HCT116 (cell line): Measurements from ENCODE around the gene GPAT3. TPM values are rescaled to one million over a fixed set of nuclear protein-coding genes. Genes with fewer than 3 reads are reported as not detected.

Experiments
- ATAC-seq: fragments of 200-7000 bp; cut with Tn5 transposase; 2 replicates; pipeline ENCODE4 v1.9.1; 2020; ENCODE audit warnings: mild to moderate bottlenecking, moderate library complexity
- BruUV-seq: library from RNA; stranded (reverse); fragments of 400-500 nt; replicated peaks from 2 replicates; lab custom pipeline; 2021; lab: Mats Ljungman, UMichigan
- CTCF ChIA-PET: fragments of 300-600 bp; sonication (Branson Sonifier 250); formaldehyde crosslinking; loops from one replicate; lab custom pipeline; 2021; ENCODE audit warnings: antibody characterized with exemption; lab: Charles Lee
- POLR2A ChIA-PET: fragments of 300-600, 350-600 bp; sonication (Branson Sonifier 250); formaldehyde crosslinking; loops from one replicate; lab custom pipeline; 2021; ENCODE audit warnings: antibody characterized with exemption; lab: Charles Lee
- RAD21 ChIA-PET, 2 experiments: fragments of 300-600 bp; sonication (Branson Sonifier 250); formaldehyde crosslinking; loops; one replicate each; lab custom pipeline; 2023; ENCODE audit warnings: low total read pairs in 2 of 2; ENCODE audit not compliant: uncharacterized antibody in 2 of 2, unreplicated experiment in 2 of 2, low non-redundant PET in 1 of 2; lab: Charles Lee
- DNase-seq: peaks from one replicate; pipeline ENCODE4 v3.0.0-alpha.2; 2010; ENCODE audit warnings: low read depth, low spot score
- H2AFZ ChIP-seq: fragments of 200-600 bp; shearing (Covaris generic), sonication (generic); 2 replicates; pipeline ENCODE4 v1.6.1; 2017; ENCODE audit warnings: low read depth, mixed run types, mixed read lengths, antibody characterized with exemption, low read length; ENCODE audit not compliant: poor library complexity, severe bottlenecking
- H3K27ac ChIP-seq: 2 replicates; pipeline ENCODE4 v1.5.1; 2012; ENCODE audit warnings: low read depth, low read length
- H3K27me3 ChIP-seq: fragments of 200-600 bp; sonication (generic); 2 replicates; pipeline ENCODE4 v1.6.1; 2016; ENCODE audit warnings: mixed run types, low read length, mixed read lengths; ENCODE audit not compliant: insufficient read depth
- H3K36me3 ChIP-seq, 2 experiments: fragments of 200-500 bp in 1 of 2; fragments of 200-600 bp in 1 of 2; sonication (Bioruptor generic) in 1 of 2; sonication (generic) in 1 of 2; 2 replicates each; pipeline versions ENCODE4 v1.5.1 to v1.6.1; 2014 to 2016; ENCODE audit warnings: low read length in 2 of 2, inconsistent platforms in 1 of 2, mixed read lengths in 1 of 2, mixed run types in 1 of 2; ENCODE audit not compliant: insufficient read depth in 2 of 2, control insufficient read depth in 1 of 2
- H3K4me1 ChIP-seq, 2 experiments: fragments of 200-600 bp in 1 of 2; sonication (generic) in 1 of 2; 2 replicates each; pipeline versions ENCODE4 v1.5.1 to v1.6.1; 2012 to 2017; ENCODE audit warnings: low read length in 2 of 2, inconsistent platforms in 1 of 2, mild to moderate bottlenecking in 1 of 2, mixed read lengths in 1 of 2, mixed run types in 1 of 2, moderate library complexity in 1 of 2; ENCODE audit not compliant: insufficient read depth in 2 of 2, control insufficient read depth in 1 of 2
- H3K4me2 ChIP-seq: fragments of 200-600 bp; sonication (generic); 2 replicates; pipeline ENCODE4 v1.6.1; 2017; ENCODE audit warnings: mixed run types, low read length, mixed read lengths
- H3K4me3 ChIP-seq, 2 experiments: fragments of 200-600 bp in 1 of 2; sonication (generic) in 1 of 2; replicated peaks in 1 of 2; 2 replicates each; pipeline ENCODE4 v1.5.1; 2011 to 2016; ENCODE audit warnings: low read length in 2 of 2, control low read depth in 1 of 2, low read depth in 1 of 2, mild to moderate bottlenecking in 1 of 2, mixed read lengths in 1 of 2, mixed run types in 1 of 2
- H3K79me2 ChIP-seq: fragments of 200-600 bp; sonication (generic); 2 replicates; pipeline ENCODE4 v1.6.1; 2017; ENCODE audit warnings: mild to moderate bottlenecking, mixed run types, low read length, moderate library complexity, mixed read lengths; ENCODE audit not compliant: insufficient read depth
- H3K9ac ChIP-seq: fragments of 200-600 bp; sonication (generic); 2 replicates; pipeline ENCODE4 v1.6.1; 2016; ENCODE audit warnings: low read length, mixed read lengths
- H3K9me2 ChIP-seq: fragments of 200-600 bp; sonication (generic), shearing (Covaris generic); 2 replicates; pipeline ENCODE4 v1.6.1; 2017; ENCODE audit warnings: mixed run types, mild to moderate bottlenecking, moderate library complexity; ENCODE audit not compliant: insufficient read depth
- H3K9me3 ChIP-seq, 2 experiments: fragments of 200-500 bp in 1 of 2; fragments of 200-600 bp in 1 of 2; sonication (Bioruptor generic) in 1 of 2; sonication (generic) in 1 of 2; 2 replicates each; pipeline ENCODE4 v1.6.1; 2014 to 2017; ENCODE audit warnings: low read length in 2 of 2, mixed read lengths in 2 of 2, inconsistent platforms in 1 of 2, low read depth in 1 of 2, mild to moderate bottlenecking in 1 of 2, mixed run types in 1 of 2, moderate library complexity in 1 of 2; ENCODE audit not compliant: control insufficient read depth in 1 of 2, insufficient read depth in 1 of 2
- H4K20me1 ChIP-seq: fragments of 200-600 bp; sonication (generic), shearing (Covaris generic); 2 replicates; pipeline ENCODE4 v1.6.1; 2017; ENCODE audit warnings: mixed run types, mild to moderate bottlenecking, moderate library complexity; ENCODE audit not compliant: insufficient read depth
- CEBPB ChIP-seq: IDR thresholded peaks from 2 replicates; pipeline ENCODE4 v1.6.1; 2012; ENCODE audit warnings: low read depth
- ELF1 ChIP-seq: IDR thresholded peaks from 2 replicates; pipeline ENCODE4 v1.6.1; 2012; ENCODE audit warnings: low read depth, borderline replicate concordance
- EZH2 ChIP-seq: fragments of 200-600 bp; sonication (generic); IDR thresholded peaks from 2 replicates; pipeline ENCODE4 v1.6.1; 2017; ENCODE audit warnings: antibody characterized with exemption, mixed run types
- EZH2phosphoT487 ChIP-seq: fragments of 200-600 bp; IDR thresholded peaks from 2 replicates; pipeline ENCODE4 v1.6.1; 2018; ENCODE audit warnings: antibody characterized with exemption, borderline replicate concordance
- FOSL1 ChIP-seq: IDR thresholded peaks from 2 replicates; pipeline ENCODE4 v1.6.1; 2012; ENCODE audit warnings: low read depth
- JUND ChIP-seq: IDR thresholded peaks from 2 replicates; pipeline ENCODE4 v1.6.1; 2012
- POLR2A ChIP-seq: IDR thresholded peaks from 2 replicates; pipeline ENCODE4 v1.7.0; 2011; ENCODE audit warnings: borderline replicate concordance; ENCODE audit not compliant: insufficient read depth, insufficient read length; ENCODE audit errors: extremely low read depth
- POLR2AphosphoS5 ChIP-seq: IDR thresholded peaks from 2 replicates; pipeline ENCODE4 v1.6.1; 2011; ENCODE audit warnings: mild to moderate bottlenecking, low read depth, low read length, moderate library complexity
- RAD21 ChIP-seq: IDR thresholded peaks from 2 replicates; pipeline ENCODE4 v1.6.1; 2012; ENCODE audit warnings: low read depth, mild to moderate bottlenecking
- SIN3A ChIP-seq: IDR thresholded peaks from 2 replicates; pipeline ENCODE4 v1.6.1; 2012; ENCODE audit warnings: low read depth
- SRF ChIP-seq: IDR thresholded peaks from 2 replicates; pipeline ENCODE4 v1.6.1; 2012; ENCODE audit warnings: low read depth
- YY1 ChIP-seq: IDR thresholded peaks from 2 replicates; pipeline ENCODE4 v1.6.1; 2011; ENCODE audit warnings: low read length, low read depth, moderate library complexity, mild to moderate bottlenecking; ENCODE audit not compliant: insufficient replicate concordance; ENCODE audit errors: extremely low read depth
- ZFX ChIP-seq: fragments of 450-650 bp; IDR thresholded peaks from 2 replicates; pipeline ENCODE4 v1.6.1; 2017
- ZNF274 ChIP-seq: fragments of 200-500 bp; sonication (Bioruptor generic); IDR thresholded peaks from 2 replicates; pipeline ENCODE4 v1.6.1; 2014; ENCODE audit warnings: mild to moderate bottlenecking, low read depth, low read length, inconsistent platforms
- intact Hi-C: fragments of 100-400 bp; cut with micrococcal nuclease; formaldehyde crosslinking; loops from 2 replicates; pipeline ENCODE4 v1.10.0; 2022
- total RNA-seq: library from RNA; stranded (reverse); gene quantifications from one replicate; pipeline ENCODE4 v1.2.1, GENCODE V29; 2021; ENCODE audit not compliant: unreplicated experiment
- TF ChIP-seq, protein P1 (sequence below): IDR thresholded peaks from 2 replicates; pipeline ENCODE4 v1.6.1; 2012
- TF ChIP-seq, protein P2 (sequence below): IDR thresholded peaks from 2 replicates; pipeline ENCODE4 v1.6.1; 2011; ENCODE audit warnings: mild to moderate bottlenecking, low read length, moderate library complexity; ENCODE audit not compliant: insufficient replicate concordance; ENCODE audit errors: extremely low read depth
- TF ChIP-seq, protein P3 (sequence below): IDR thresholded peaks from 2 replicates; pipeline ENCODE4 v1.6.1; 2012
- TF ChIP-seq, protein P4 (sequence below), 3 experiments: fragments of 200-600 bp in 1 of 3; sonication (generic) in 1 of 3; IDR thresholded peaks in 2 of 3; conservative IDR thresholded peaks in 1 of 3; 2 replicates each; pipeline ENCODE4 v1.5.1; 2012 to 2017; ENCODE audit warnings: low read depth in 2 of 3, low read length in 2 of 3, antibody characterized with exemption in 1 of 3, borderline replicate concordance in 1 of 3, control low read depth in 1 of 3, mild to moderate bottlenecking in 1 of 3, mixed read lengths in 1 of 3, mixed run types in 1 of 3, moderate library complexity in 1 of 3; ENCODE audit not compliant: insufficient read depth in 1 of 3

Gene GPAT3
- total RNA-seq, 1 experiment from 2014 or later, result 36.7 TPM

DNA sequence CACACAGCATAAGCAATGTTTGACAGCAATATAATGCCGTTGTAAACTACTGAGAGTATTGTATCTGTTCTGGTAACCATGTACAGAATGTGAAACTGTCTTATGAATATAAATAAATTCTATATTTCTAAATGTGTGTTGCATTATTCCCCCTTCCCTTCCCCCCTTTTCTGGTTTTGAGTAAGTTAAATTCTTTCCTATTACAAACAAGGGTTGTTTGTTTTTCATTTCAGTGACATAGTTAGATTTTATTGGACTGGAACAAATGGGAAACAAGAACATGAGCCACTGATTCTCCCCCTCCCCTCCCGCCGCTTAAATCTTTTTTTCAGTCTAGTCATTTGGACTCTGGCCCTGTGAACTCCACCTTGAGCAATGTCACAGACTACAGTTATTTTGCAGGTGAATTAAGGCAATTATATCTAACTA lies 69.8 kb downstream of the GPAT3 start:
- no peak overlapping the region for H3K27ac ChIP-seq
- H3K27me3 ChIP-seq, result no peaks in the 10 kb centered on the region
- H3K4me2 ChIP-seq, result no peak overlapping the region
- no peak overlapping the region for H2AFZ ChIP-seq
- no peaks in the 10 kb centered on the region for H3K4me1 ChIP-seq
- ATAC-seq, result no peak
- H3K79me2 ChIP-seq, result no peaks in the 10 kb centered on the region
- TF ChIP-seq ZNF274 (no peak), POLR2A (no peak), EZH2phosphoT487 (no peak), EZH2 (no peak), RAD21 (no peak), SIN3A (no peak), YY1 (no peak), JUND (no peak), SRF (no peak), POLR2AphosphoS5 (no peak), CEBPB (no peak), FOSL1 (no peak), ZFX (no peak), ELF1 (no peak)
- TF ChIP-seq, protein P1, sequence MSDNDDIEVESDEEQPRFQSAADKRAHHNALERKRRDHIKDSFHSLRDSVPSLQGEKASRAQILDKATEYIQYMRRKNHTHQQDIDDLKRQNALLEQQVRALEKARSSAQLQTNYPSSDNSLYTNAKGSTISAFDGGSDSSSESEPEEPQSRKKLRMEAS, result no peak
- TF ChIP-seq, protein P2, sequence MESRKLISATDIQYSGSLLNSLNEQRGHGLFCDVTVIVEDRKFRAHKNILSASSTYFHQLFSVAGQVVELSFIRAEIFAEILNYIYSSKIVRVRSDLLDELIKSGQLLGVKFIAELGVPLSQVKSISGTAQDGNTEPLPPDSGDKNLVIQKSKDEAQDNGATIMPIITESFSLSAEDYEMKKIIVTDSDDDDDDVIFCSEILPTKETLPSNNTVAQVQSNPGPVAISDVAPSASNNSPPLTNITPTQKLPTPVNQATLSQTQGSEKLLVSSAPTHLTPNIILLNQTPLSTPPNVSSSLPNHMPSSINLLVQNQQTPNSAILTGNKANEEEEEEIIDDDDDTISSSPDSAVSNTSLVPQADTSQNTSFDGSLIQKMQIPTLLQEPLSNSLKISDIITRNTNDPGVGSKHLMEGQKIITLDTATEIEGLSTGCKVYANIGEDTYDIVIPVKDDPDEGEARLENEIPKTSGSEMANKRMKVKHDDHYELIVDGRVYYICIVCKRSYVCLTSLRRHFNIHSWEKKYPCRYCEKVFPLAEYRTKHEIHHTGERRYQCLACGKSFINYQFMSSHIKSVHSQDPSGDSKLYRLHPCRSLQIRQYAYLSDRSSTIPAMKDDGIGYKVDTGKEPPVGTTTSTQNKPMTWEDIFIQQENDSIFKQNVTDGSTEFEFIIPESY, result no peak
- TF ChIP-seq, protein P3, sequence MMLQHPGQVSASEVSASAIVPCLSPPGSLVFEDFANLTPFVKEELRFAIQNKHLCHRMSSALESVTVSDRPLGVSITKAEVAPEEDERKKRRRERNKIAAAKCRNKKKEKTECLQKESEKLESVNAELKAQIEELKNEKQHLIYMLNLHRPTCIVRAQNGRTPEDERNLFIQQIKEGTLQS, result no peak
- TF ChIP-seq, protein P4, sequence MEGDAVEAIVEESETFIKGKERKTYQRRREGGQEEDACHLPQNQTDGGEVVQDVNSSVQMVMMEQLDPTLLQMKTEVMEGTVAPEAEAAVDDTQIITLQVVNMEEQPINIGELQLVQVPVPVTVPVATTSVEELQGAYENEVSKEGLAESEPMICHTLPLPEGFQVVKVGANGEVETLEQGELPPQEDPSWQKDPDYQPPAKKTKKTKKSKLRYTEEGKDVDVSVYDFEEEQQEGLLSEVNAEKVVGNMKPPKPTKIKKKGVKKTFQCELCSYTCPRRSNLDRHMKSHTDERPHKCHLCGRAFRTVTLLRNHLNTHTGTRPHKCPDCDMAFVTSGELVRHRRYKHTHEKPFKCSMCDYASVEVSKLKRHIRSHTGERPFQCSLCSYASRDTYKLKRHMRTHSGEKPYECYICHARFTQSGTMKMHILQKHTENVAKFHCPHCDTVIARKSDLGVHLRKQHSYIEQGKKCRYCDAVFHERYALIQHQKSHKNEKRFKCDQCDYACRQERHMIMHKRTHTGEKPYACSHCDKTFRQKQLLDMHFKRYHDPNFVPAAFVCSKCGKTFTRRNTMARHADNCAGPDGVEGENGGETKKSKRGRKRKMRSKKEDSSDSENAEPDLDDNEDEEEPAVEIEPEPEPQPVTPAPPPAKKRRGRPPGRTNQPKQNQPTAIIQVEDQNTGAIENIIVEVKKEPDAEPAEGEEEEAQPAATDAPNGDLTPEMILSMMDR (IDR thresholded peaks at IDR 0.05 in 2 of 3, conservative IDR thresholded peaks at IDR 0.05 in 1 of 3; ENCODE audit: borderline replicate concordance in 1 of 3, insufficient read depth in 1 of 3, low read depth in 2 of 3, low read length in 2 of 3), result no peak
- TF ChIP-seq, all 23 proteins: peak for 0
- DNase-seq, result no peak
- intact Hi-C loops, result no loop called here
- ChIA-PET CTCF (no interaction called here), POLR2A (no interaction called here), RAD21 (no interaction called here)
- Histone ChIP-seq H3K36me3 (0 out of 4 replicates have a peak, but pooled peaks cover 0 to 2% of the 10 kb centered on the region in 2 experiments), H3K9me3 (no peaks in the 10 kb centered on the region), H3K9me2 (no peaks in the 10 kb centered on the region), H3K4me3 (no peak overlapping the region), H3K9ac (no peak overlapping the region), H4K20me1 (no peaks in the 10 kb centered on the region)
- BruUV-seq, result no TSS peak
